CD14-positive monocyte (primary cell): Measurements from ENCODE around the gene ACTA1. TPM values are rescaled to one million over a fixed set of nuclear protein-coding genes. Genes with fewer than 3 reads are reported as not detected.

Source experiments
- DNase-seq, 3 donors: peaks; one replicate each; pipeline ENCODE4 v3.0.0-alpha.2; 2011 to 2022
- H2AFZ ChIP-seq: 2 replicates; pipeline ENCODE4 v1.6.0; 2012; ENCODE audit warnings: mild to moderate bottlenecking, low read depth, low read length, inconsistent platforms; ENCODE audit not compliant: insufficient read depth, poor library complexity, severe bottlenecking
- H3K27ac ChIP-seq, 2 donors: 1 replicate in 1 of 2; 2 replicates in 1 of 2; pipeline ENCODE4 v1.5.1; 2012 to 2013; ENCODE audit warnings: low read length in 2 of 2, control low read depth in 1 of 2, inconsistent platforms in 1 of 2, low read depth in 1 of 2, mild to moderate bottlenecking in 1 of 2
- H3K27me3 ChIP-seq, 2 donors: one replicate each; pipeline versions ENCODE4 v1.6.0 to v1.6.1; 2011 to 2013; ENCODE audit warnings: low read length in 2 of 2; ENCODE audit not compliant: control insufficient read depth in 2 of 2, insufficient read depth in 2 of 2
- H3K36me3 ChIP-seq, 2 donors: replicated peaks in 1 of 2; 1 replicate in 1 of 2; 2 replicates in 1 of 2; pipeline versions ENCODE4 v1.5.1 to v1.6.1; 2012 to 2013; ENCODE audit warnings: low read length in 2 of 2, control low read depth in 1 of 2, inconsistent platforms in 1 of 2, mild to moderate bottlenecking in 1 of 2; ENCODE audit not compliant: insufficient read depth in 2 of 2, control insufficient read depth in 1 of 2
- H3K4me1 ChIP-seq, 2 donors: 1 replicate in 1 of 2; 2 replicates in 1 of 2; pipeline versions ENCODE4 v1.5.1 to v1.6.1; 2012 to 2013; ENCODE audit warnings: low read length in 2 of 2, control low read depth in 1 of 2, inconsistent platforms in 1 of 2, mild to moderate bottlenecking in 1 of 2, moderate library complexity in 1 of 2; ENCODE audit not compliant: insufficient read depth in 2 of 2, control insufficient read depth in 1 of 2
- H3K4me2 ChIP-seq: replicated peaks from 2 replicates; pipeline ENCODE3; 2012; ENCODE audit warnings: low read length, moderate library complexity, mild to moderate bottlenecking; ENCODE audit not compliant: poor library complexity, severe bottlenecking; ENCODE audit errors: extremely low read depth
- H3K4me3 ChIP-seq, 3 experiments: fragments of 200-600 bp in 1 of 3; sonication (generic) in 1 of 3; replicated peaks in 1 of 3; 1 replicate in 2 of 3; 2 replicates in 1 of 3; pipeline ENCODE4 v1.5.1; 2011 to 2013; ENCODE audit warnings: low read length in 3 of 3, mild to moderate bottlenecking in 3 of 3, control low read depth in 2 of 3, low read depth in 2 of 3, inconsistent platforms in 1 of 3, moderate library complexity in 1 of 3
- H3K79me2 ChIP-seq: 2 replicates; pipeline ENCODE4 v1.6.0; 2012; ENCODE audit warnings: mild to moderate bottlenecking, control low read depth, inconsistent platforms, low read length, moderate library complexity; ENCODE audit not compliant: insufficient read depth
- H3K9ac ChIP-seq: 2 replicates; pipeline ENCODE4 v1.6.0; 2017; ENCODE audit warnings: low read length, mild to moderate bottlenecking; ENCODE audit not compliant: insufficient read depth, poor library complexity, severe bottlenecking
- H3K9me3 ChIP-seq, 2 donors: replicated peaks in 1 of 2; 1 replicate in 1 of 2; 2 replicates in 1 of 2; pipeline versions ENCODE4 v1.5.1 to v1.6.1; 2012 to 2013; ENCODE audit warnings: low read length in 2 of 2, control low read depth in 1 of 2; ENCODE audit not compliant: control insufficient read depth in 1 of 2, insufficient read depth in 1 of 2
- H4K20me1 ChIP-seq: 2 replicates; pipeline ENCODE4 v1.6.0; 2012; ENCODE audit warnings: mild to moderate bottlenecking, low read length, control low read depth, moderate library complexity; ENCODE audit not compliant: insufficient read depth
- H3K27ac Mint-ChIP-seq, 7 donors: one replicate each; pipeline ENCODE4 v1.8.0; 2020; ENCODE audit warnings: mild to moderate bottlenecking in 7 of 7, mixed read lengths in 7 of 7, moderate library complexity in 6 of 7, inconsistent platforms in 2 of 7
- H3K27me3 Mint-ChIP-seq, 3 donors: one replicate each; pipeline ENCODE4 v1.8.0; 2021 to 2022; ENCODE audit warnings: low read depth in 3 of 3, mild to moderate bottlenecking in 3 of 3, mixed read lengths in 3 of 3, moderate library complexity in 3 of 3, inconsistent platforms in 1 of 3
- H3K36me3 Mint-ChIP-seq, 2 donors: one replicate each; pipeline ENCODE4 v1.8.0; 2020; ENCODE audit warnings: mixed read lengths in 2 of 2, inconsistent platforms in 1 of 2, mild to moderate bottlenecking in 1 of 2
- H3K4me1 Mint-ChIP-seq: one replicate; pipeline ENCODE4 v1.8.0; 2020; ENCODE audit warnings: mild to moderate bottlenecking, mixed read lengths
- H3K4me3 Mint-ChIP-seq, 2 donors: one replicate each; pipeline ENCODE4 v1.8.0; 2020; ENCODE audit warnings: mild to moderate bottlenecking in 2 of 2, mixed read lengths in 2 of 2, moderate library complexity in 1 of 2
- H3K9me3 Mint-ChIP-seq, 7 donors: one replicate each; pipeline ENCODE4 v1.8.0; 2020 to 2022; ENCODE audit warnings: mixed read lengths in 7 of 7, mild to moderate bottlenecking in 6 of 7, moderate library complexity in 6 of 7, inconsistent platforms in 2 of 7
- WGBS: methylation state at CpG from one replicate; pipeline ENCODE4 v1.1.5; 2013; ENCODE audit warnings: missing lambda C conversion rate; ENCODE audit not compliant: insufficient coverage; 5-methylcytosine and 5-hydroxymethylcytosine counted together
- intact Hi-C, 2 donors: fragments of 100-400 bp; cut with micrococcal nuclease; formaldehyde crosslinking; loops; one replicate each; pipeline versions ENCODE4 v1.15.0 to v1.15.1; 2023
- polyA plus RNA-seq, 3 donors: library from polyadenylated mRNA; depleted of rRNA in 1 of 3; unstranded in 2 of 3; stranded (reverse) in 1 of 3; fragments of 300-500 nt in 2 of 3; fragments of >200 nt in 1 of 3; fragmentation: Illumina TruSeq in 2 of 3; gene quantifications; 1 replicate in 2 of 3; 2 replicates in 1 of 3; pipeline ENCODE4 v1.2.3, GENCODE V29; 2012 to 2021
- TF ChIP-seq, protein P1 (sequence below): fragments of 200-600 bp; IDR thresholded peaks from one replicate; pipeline ENCODE4 v1.8.0; 2022; ENCODE audit warnings: antibody characterized with exemption, mild to moderate bottlenecking

The ACTA1 gene
- polyA plus RNA-seq, 3 donors = 0.72 TPM; not detected in 2

DNA sequence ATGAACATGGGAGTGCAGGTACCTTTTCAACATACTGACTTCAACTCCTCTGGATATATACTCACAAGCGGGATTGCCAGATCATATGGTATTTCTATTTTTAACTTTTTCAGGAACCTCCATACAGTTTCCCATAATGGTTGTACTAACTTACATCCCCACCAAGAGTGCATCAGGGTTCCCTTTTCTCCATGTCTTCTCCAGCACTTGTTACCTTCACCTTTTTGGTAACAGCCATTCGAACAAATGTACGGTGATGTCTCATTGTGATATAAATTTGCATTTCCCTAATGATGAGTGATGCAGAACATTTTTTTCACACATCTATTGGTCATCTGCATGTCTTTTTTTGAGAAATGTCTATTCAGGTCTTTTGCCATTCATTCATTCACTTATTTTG is 25.9 kb upstream of the ACTA1 start:
- DNase-seq = no peak
- Mint-ChIP-seq H3K4me1 (no peaks in the 10 kb centered on the region), H3K27me3 (peaks cover 0 to 2% (median 0%) of the 10 kb centered on the region in 3 donors), H3K36me3 (peaks cover 80 to 94% of the 10 kb centered on the region in 2 donors), H3K9me3 (no peaks in the 10 kb centered on the region), H3K4me3 (no peak overlapping the region), H3K27ac (no peak overlapping the region)
- intact Hi-C loops = no loop called here
- Histone ChIP-seq H4K20me1 (no peaks in the 10 kb centered on the region), H2AFZ (no peak overlapping the region), H3K9me3 (no peaks in the 10 kb centered on the region), H3K4me2 (no peak overlapping the region), H3K27ac (no peak overlapping the region), H3K4me3 (no peak overlapping the region), H3K79me2 (no peaks in the 10 kb centered on the region), H3K9ac (no peak overlapping the region), H3K36me3 (peaks cover 84 to 98% of the 10 kb centered on the region in 2 donors), H3K27me3 (no peaks in the 10 kb centered on the region), H3K4me1 (no peaks in the 10 kb centered on the region)
- WGBS = 100% methylated on average over 1 of the region's 3 CpGs
- TF ChIP-seq, protein P1, sequence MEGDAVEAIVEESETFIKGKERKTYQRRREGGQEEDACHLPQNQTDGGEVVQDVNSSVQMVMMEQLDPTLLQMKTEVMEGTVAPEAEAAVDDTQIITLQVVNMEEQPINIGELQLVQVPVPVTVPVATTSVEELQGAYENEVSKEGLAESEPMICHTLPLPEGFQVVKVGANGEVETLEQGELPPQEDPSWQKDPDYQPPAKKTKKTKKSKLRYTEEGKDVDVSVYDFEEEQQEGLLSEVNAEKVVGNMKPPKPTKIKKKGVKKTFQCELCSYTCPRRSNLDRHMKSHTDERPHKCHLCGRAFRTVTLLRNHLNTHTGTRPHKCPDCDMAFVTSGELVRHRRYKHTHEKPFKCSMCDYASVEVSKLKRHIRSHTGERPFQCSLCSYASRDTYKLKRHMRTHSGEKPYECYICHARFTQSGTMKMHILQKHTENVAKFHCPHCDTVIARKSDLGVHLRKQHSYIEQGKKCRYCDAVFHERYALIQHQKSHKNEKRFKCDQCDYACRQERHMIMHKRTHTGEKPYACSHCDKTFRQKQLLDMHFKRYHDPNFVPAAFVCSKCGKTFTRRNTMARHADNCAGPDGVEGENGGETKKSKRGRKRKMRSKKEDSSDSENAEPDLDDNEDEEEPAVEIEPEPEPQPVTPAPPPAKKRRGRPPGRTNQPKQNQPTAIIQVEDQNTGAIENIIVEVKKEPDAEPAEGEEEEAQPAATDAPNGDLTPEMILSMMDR = no peak

DNA sequence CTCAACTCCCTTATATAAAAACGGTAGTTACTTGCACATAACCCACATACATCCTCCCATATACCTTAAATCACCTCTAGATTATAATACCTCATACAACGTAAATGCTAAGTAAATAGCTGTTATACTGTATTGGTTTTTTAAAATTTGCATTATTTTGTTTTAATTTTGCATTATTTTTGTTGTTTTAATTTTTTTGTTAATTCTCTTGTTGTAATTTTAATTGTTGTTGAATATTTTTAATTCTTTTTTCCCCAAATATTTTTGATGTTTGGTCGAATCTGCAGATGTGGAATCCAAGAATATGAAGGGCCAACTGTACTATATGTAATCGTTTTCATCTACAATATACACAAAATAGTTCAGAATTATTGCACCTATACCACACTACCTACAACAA is 23.5 kb upstream of the ACTA1 start:
- Mint-ChIP-seq H3K27me3 (no peaks in the 10 kb centered on the region), H3K4me3 (no peak overlapping the region), H3K27ac (no peak overlapping the region), H3K9me3 (no peaks in the 10 kb centered on the region), H3K36me3 (peaks cover 77 to 86% of the 10 kb centered on the region in 2 donors), H3K4me1 (no peaks in the 10 kb centered on the region)
- DNase-seq = no peak
- Histone ChIP-seq H2AFZ (no peak overlapping the region), H3K27me3 (no peaks in the 10 kb centered on the region), H3K9me3 (no peaks in the 10 kb centered on the region), H3K36me3 (peaks cover 70 to 96% of the 10 kb centered on the region in 2 donors), H3K4me3 (no peak overlapping the region), H3K9ac (no peak overlapping the region), H3K79me2 (no peaks in the 10 kb centered on the region), H4K20me1 (no peaks in the 10 kb centered on the region), H3K4me2 (no peak overlapping the region), H3K27ac (no peak overlapping the region), H3K4me1 (no peaks in the 10 kb centered on the region)
- intact Hi-C loops = no loop called here
- whole genome bisulfite sequencing = no CpG with 5 or more reads among the region's 4 CpGs
- TF ChIP-seq, protein P1 = no peak
